GM18868 (cell line): ENCODE measurements around the gene CHST9.
"Not testable (repeated sequence)": the region's sequence is repeated elsewhere in the genome, so short reads cannot be mapped to it uniquely, and the experiment has no call there.

Experiments used
- ATAC-seq: cut with Tn5 transposase; IDR thresholded peaks from one replicate; pipeline ENCODE4 v1.9.1; 2021; ENCODE audit warnings: mild to moderate bottlenecking, moderate library complexity; ENCODE audit not compliant: unreplicated experiment

Gene CHST9

GRCh38 chr18:27108842-27109241 lies 76.3 kb downstream of the CHST9 start:
- no peak for ATAC-seq

GRCh38 chr18:27104743-27105142 lies 80.4 kb downstream of the CHST9 start:
- ATAC-seq: no peak

- ATAC-seq: no peak
Measured at GRCh38 chr18:27094621-27095020, 90.5 kb downstream of the CHST9 start.

GRCh38 chr18:27093290-27093689 lies 91.8 kb downstream of the CHST9 start:
- not testable (repeated sequence) for ATAC-seq

GRCh38 chr18:27081701-27082100 lies 103.4 kb downstream of the CHST9 start:
- no peak for ATAC-seq

GRCh38 chr18:27075828-27076227 lies 109.3 kb downstream of the CHST9 start:
- ATAC-seq: no peak

GRCh38 chr18:27073404-27073830 lies 111.7 kb downstream of the CHST9 start:
- ATAC-seq: peak; percentile 99

- no peak for ATAC-seq
Measured at GRCh38 chr18:27064673-27065072, 120.4 kb downstream of the CHST9 start.

- ATAC-seq: no peak
Measured at GRCh38 chr18:27062802-27063201, 122.3 kb downstream of the CHST9 start.

- ATAC-seq: no peak
Measured at GRCh38 chr18:27061488-27062095, 123.5 kb downstream of the CHST9 start.

GRCh38 chr18:27057519-27058234 lies 127.4 kb downstream of the CHST9 start:
- no peak for ATAC-seq

- no peak for ATAC-seq
Measured at GRCh38 chr18:27054926-27055325, 130.2 kb downstream of the CHST9 start.

- ATAC-seq: no peak
Measured at GRCh38 chr18:27049969-27050368, 135.1 kb downstream of the CHST9 start.

- no peak for ATAC-seq
Measured at GRCh38 chr18:27045342-27045741, 139.8 kb downstream of the CHST9 start.

- no peak for ATAC-seq
Measured at GRCh38 chr18:27042177-27042576, 142.9 kb downstream of the CHST9 start.

- ATAC-seq: peak; percentile 27
Measured at GRCh38 chr18:27040796-27041195, 144.3 kb downstream of the CHST9 start.

- ATAC-seq: no peak
Measured at GRCh38 chr18:27033722-27034121, 151.4 kb downstream of the CHST9 start.

- ATAC-seq: no peak
Measured at GRCh38 chr18:27030421-27030820, 154.7 kb downstream of the CHST9 start.

- no peak for ATAC-seq
Measured at GRCh38 chr18:27022477-27022876, 162.6 kb downstream of the CHST9 start.

GRCh38 chr18:27017901-27018500 lies 167.1 kb downstream of the CHST9 start:
- peak; percentile 75 for ATAC-seq

GRCh38 chr18:27014841-27015240 lies 170.3 kb downstream of the CHST9 start:
- no peak for ATAC-seq

- ATAC-seq: no peak
Measured at GRCh38 chr18:27010784-27011183, 174.3 kb downstream of the CHST9 start.
